ENCODE results near the gene SLC25A43. TPM values are rescaled to one million over a fixed set of nuclear protein-coding genes. Genes with fewer than 3 reads are reported as not detected.

SLC25A43 gene
- total and polyA plus RNA-seq, 9 of the 15 experiments (the other 6 are each of a cell fraction or from before 2014, with no cell fraction given) = 1.3 to 8.4 (median 4.0) TPM

- Histone ChIP-seq H3K4me2 (ENCODE audit: insufficient read depth, low read length) (no peak overlapping the region), H3K27ac (ENCODE audit: extremely low read depth, low read depth, low read length) (no peak overlapping the region)
- 26% methylated on average over 6 of the region's 11 CpGs for WGBS (ENCODE audit: insufficient coverage, low coverage, missing lambda C conversion rate)
Observed at GRCh38 chrX:119502727-119503483, 103.8 kb downstream of the SLC25A43 start.

More at GRCh38 chrX:119502727-119503483, 103.8 kb downstream of the SLC25A43 start:
- no peak overlapping the region for H3K4me3 ChIP-seq
- no peaks in the 10 kb centered on the region; a peak in 1 of 5 replicates for H3K27me3 ChIP-seq (ENCODE audit: control insufficient read depth in 2 of 2, insufficient read depth in 2 of 2, low read length in 2 of 2)
- H3K9ac ChIP-seq (ENCODE audit: insufficient read depth in 1 of 2, low read depth in 2 of 2, low read length in 2 of 2) = no peak overlapping the region
- FAIRE-seq (no peak), DNase-seq (ENCODE audit: extremely low read depth in 1 of 4, low spot score in 3 of 4) (no peak), ATAC-seq (no peak)
- no peaks in the 10 kb centered on the region for H4K20me1 ChIP-seq (replicated peaks; ENCODE audit: control insufficient read depth, insufficient read depth, low read length)
- H3K4me1 ChIP-seq (replicated peaks in 1 of 2; ENCODE audit: control insufficient read depth in 2 of 2, insufficient read depth in 2 of 2, low read length in 2 of 2) = no peaks in the 10 kb centered on the region; a peak in 1 of 5 replicates
- no peaks in the 10 kb centered on the region for H3K36me3 ChIP-seq (ENCODE audit: control insufficient read depth, insufficient read depth, low read length)
- intact Hi-C loops (cut with micrococcal nuclease) (no loop called here), in situ Hi-C loops (cut with MboI) (no loop called here)
- no TSS peak for BruUV-seq (replicated peaks)
- H3K79me2 ChIP-seq (ENCODE audit: control insufficient read depth, insufficient read depth, low read length) = no peaks in the 10 kb centered on the region
- TF ChIP-seq ETV6 (IDR thresholded peaks at IDR 0.05; ENCODE audit: borderline replicate concordance in 1 of 2, low read depth in 2 of 2, low read length in 1 of 2) (no peak), ETV6 (CRISPR knock-in tag; IDR thresholded peaks at IDR 0.05; ENCODE audit: borderline replicate concordance) (no peak), TAF9B (IDR thresholded peaks at IDR 0.05; ENCODE audit: partially characterized antibody) (no peak), JUN (IDR thresholded peaks at IDR 0.05; ENCODE audit: borderline replicate concordance, low read depth, low read length) (no peak), JUN (CRISPR knock-in tag; IDR thresholded peaks at IDR 0.05; ENCODE audit: borderline replicate concordance) (no peak), MCM3 (IDR thresholded peaks at IDR 0.05) (no peak), HNRNPL (IDR thresholded peaks at IDR 0.05; ENCODE audit: low read depth, low read length) (no peak), CBX8 (IDR thresholded peaks at IDR 0.05; ENCODE audit: borderline replicate concordance, extremely low read depth, low read depth, low read length, poor library complexity, severe bottlenecking) (no peak), FOXJ3 (CRISPR knock-in tag; IDR thresholded peaks at IDR 0.05) (no peak), ASH1L (IDR thresholded peaks at IDR 0.05; ENCODE audit: borderline replicate concordance, low read depth, partially characterized antibody) (no peak), NRF1 (conservative IDR thresholded peaks at IDR 0.05 in 1 of 2, IDR thresholded peaks at IDR 0.05 in 1 of 2) (no peak), NEUROD1 (IDR thresholded peaks at IDR 0.05; ENCODE audit: borderline replicate concordance, low read depth, low read length, partially characterized antibody) (no peak), ZSCAN32 (CRISPR knock-in tag; IDR thresholded peaks at IDR 0.05) (no peak), RFX5 (IDR thresholded peaks at IDR 0.05; ENCODE audit: low read depth, low read length) (no peak), PRMT5 (CRISPR knock-in tag; IDR thresholded peaks at IDR 0.05) (no peak), ZNF551 (CRISPR knock-in tag; IDR thresholded peaks at IDR 0.05) (no peak), SMARCE1 (IDR thresholded peaks at IDR 0.05) (no peak)
- TF ChIP-seq, protein P1, sequence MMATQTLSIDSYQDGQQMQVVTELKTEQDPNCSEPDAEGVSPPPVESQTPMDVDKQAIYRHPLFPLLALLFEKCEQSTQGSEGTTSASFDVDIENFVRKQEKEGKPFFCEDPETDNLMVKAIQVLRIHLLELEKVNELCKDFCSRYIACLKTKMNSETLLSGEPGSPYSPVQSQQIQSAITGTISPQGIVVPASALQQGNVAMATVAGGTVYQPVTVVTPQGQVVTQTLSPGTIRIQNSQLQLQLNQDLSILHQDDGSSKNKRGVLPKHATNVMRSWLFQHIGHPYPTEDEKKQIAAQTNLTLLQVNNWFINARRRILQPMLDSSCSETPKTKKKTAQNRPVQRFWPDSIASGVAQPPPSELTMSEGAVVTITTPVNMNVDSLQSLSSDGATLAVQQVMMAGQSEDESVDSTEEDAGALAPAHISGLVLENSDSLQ (IDR thresholded peaks at IDR 0.05) = no peak
- H3K9me1 ChIP-seq (ENCODE audit: control insufficient read depth, insufficient read depth, low read length) = no peaks in the 10 kb centered on the region
- no peak overlapping the region for H2AFZ ChIP-seq (ENCODE audit: low read depth, low read length)
- CTCF ChIA-PET (ENCODE audit: low intra/inter-chr PET ratio) = no interaction called here
- no peaks in the 10 kb centered on the region for H3K9me3 ChIP-seq (replicated peaks; ENCODE audit: control insufficient read depth, insufficient read depth, low read depth, low read length)
- POLR2A ChIA-PET = no interaction called here
